ENCODE data around the gene BABAM2. TPM values are rescaled to one million over a fixed set of nuclear protein-coding genes. Genes with fewer than 3 reads are reported as not detected.
"Not testable (repeated sequence)": the region's sequence is repeated elsewhere in the genome, so short reads cannot be mapped to it uniquely, and the experiment has no call there.

BABAM2 gene
- total RNA-seq, 1 donor from 2014 or later = 13.6 TPM

- DNase-seq = no peak
Observed at GRCh38 chr2:28084564-28084963, 194.0 kb downstream of the BABAM2 start.

GRCh38 chr2:28085201-28085600, 194.7 kb downstream of the BABAM2 start:
- DNase-seq = no peak

- DNase-seq = no peak
Observed at GRCh38 chr2:28086611-28087010, 196.1 kb downstream of the BABAM2 start.

GRCh38 chr2:28088970-28089369, 198.4 kb downstream of the BABAM2 start:
- no peak for DNase-seq

GRCh38 chr2:28089486-28089885, 199.0 kb downstream of the BABAM2 start:
- DNase-seq = no peak

- peak; percentile 13 for DNase-seq
Observed at GRCh38 chr2:28093308-28093707, 202.8 kb downstream of the BABAM2 start.

GRCh38 chr2:28093768-28094167, 203.2 kb downstream of the BABAM2 start:
- peak; percentile 55 for DNase-seq

- DNase-seq = peak; percentile 76
Observed at GRCh38 chr2:28094739-28095138, 204.2 kb downstream of the BABAM2 start.

GRCh38 chr2:28095622-28096021, 205.1 kb downstream of the BABAM2 start:
- no peak for DNase-seq

GRCh38 chr2:28096421-28096820, 205.9 kb downstream of the BABAM2 start:
- no peak for DNase-seq

GRCh38 chr2:28098501-28099225, 208.1 kb downstream of the BABAM2 start:
- no peak for DNase-seq

- DNase-seq = no peak
Observed at GRCh38 chr2:28101123-28101522, 210.6 kb downstream of the BABAM2 start.

- peak; percentile 45 for DNase-seq
Observed at GRCh38 chr2:28101892-28102291, 211.4 kb downstream of the BABAM2 start.

GRCh38 chr2:28102455-28102874, 211.9 kb downstream of the BABAM2 start:
- DNase-seq = peak; percentile 91

- DNase-seq = no peak
Observed at GRCh38 chr2:28103611-28104010, 213.1 kb downstream of the BABAM2 start.

- no peak for DNase-seq
Observed at GRCh38 chr2:28108143-28108542, 217.6 kb downstream of the BABAM2 start.

- DNase-seq = not testable (repeated sequence)
Observed at GRCh38 chr2:28113771-28114170, 223.2 kb downstream of the BABAM2 start.

GRCh38 chr2:28117104-28117596, 226.6 kb downstream of the BABAM2 start:
- DNase-seq = no peak

- DNase-seq = no peak
Observed at GRCh38 chr2:28119631-28120030, 229.1 kb downstream of the BABAM2 start.

GRCh38 chr2:28128281-28128950, 237.9 kb downstream of the BABAM2 start:
- no peak for DNase-seq

- DNase-seq = no peak
Observed at GRCh38 chr2:28129955-28130695, 239.6 kb downstream of the BABAM2 start.

- DNase-seq = no peak
Observed at GRCh38 chr2:28133778-28134177, 243.2 kb downstream of the BABAM2 start.

- no peak for DNase-seq
Observed at GRCh38 chr2:28134262-28134812, 243.8 kb downstream of the BABAM2 start.

Measured in dermis blood vessel endothelial cell (primary cell).